AG09309 (cell line): ENCODE results near the gene STAT6.

ENCODE experiments used
- DNase-seq: peaks from one replicate; pipeline ENCODE4 v3.0.0-alpha.2; 2010; ENCODE audit warnings: low read depth
- H3K4me3 ChIP-seq: 2 replicates; pipeline ENCODE4 v1.5.1; 2011; ENCODE audit warnings: mild to moderate bottlenecking, low read depth, low read length, moderate library complexity; ENCODE audit not compliant: control insufficient read depth
- TF ChIP-seq, protein P1 (sequence below): IDR thresholded peaks from 2 replicates; pipeline ENCODE4 v1.5.1; 2011; ENCODE audit warnings: mild to moderate bottlenecking, low read depth, low read length, inconsistent platforms; ENCODE audit not compliant: insufficient read depth, control insufficient read depth; ENCODE audit errors: missing control alignments

STAT6 gene

DNA sequence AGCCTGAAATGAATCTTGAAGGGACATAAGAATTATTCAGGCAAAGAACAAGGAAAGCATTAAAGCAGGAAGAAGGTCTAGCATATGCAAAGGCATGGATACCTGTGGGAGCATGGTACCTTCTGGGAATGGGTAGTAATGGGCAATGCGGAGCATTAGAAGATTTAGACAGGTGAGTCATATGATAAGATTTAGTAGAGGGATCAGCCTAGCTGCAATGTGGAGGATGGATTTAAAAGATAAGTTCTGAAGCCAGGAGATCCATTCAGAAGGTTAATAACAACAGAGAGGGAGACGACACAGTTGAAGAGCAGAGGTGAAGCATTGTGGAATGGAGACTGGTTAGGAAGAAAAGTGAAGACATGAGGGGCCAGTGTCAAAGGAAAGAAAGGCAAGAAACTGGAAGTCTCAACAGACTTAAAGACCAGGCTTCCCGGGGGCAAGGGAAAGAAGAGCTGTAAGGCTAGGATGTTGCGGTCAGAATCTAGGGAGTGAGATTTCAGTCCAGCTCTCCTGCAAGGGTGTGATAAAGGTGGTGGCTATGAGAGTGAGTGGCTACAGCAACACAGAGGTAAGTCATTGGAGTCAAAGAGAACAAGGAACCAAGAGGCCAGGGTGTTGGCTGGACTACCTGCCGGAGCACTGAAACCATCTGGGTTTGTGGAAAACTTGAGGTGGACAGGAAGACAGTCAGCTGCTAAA, 5.6 kb upstream of the STAT6 start:
- DNase-seq: no peak
- TF ChIP-seq, protein P1, sequence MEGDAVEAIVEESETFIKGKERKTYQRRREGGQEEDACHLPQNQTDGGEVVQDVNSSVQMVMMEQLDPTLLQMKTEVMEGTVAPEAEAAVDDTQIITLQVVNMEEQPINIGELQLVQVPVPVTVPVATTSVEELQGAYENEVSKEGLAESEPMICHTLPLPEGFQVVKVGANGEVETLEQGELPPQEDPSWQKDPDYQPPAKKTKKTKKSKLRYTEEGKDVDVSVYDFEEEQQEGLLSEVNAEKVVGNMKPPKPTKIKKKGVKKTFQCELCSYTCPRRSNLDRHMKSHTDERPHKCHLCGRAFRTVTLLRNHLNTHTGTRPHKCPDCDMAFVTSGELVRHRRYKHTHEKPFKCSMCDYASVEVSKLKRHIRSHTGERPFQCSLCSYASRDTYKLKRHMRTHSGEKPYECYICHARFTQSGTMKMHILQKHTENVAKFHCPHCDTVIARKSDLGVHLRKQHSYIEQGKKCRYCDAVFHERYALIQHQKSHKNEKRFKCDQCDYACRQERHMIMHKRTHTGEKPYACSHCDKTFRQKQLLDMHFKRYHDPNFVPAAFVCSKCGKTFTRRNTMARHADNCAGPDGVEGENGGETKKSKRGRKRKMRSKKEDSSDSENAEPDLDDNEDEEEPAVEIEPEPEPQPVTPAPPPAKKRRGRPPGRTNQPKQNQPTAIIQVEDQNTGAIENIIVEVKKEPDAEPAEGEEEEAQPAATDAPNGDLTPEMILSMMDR: no peak
- H3K4me3 ChIP-seq: no peak overlapping the region

DNA sequence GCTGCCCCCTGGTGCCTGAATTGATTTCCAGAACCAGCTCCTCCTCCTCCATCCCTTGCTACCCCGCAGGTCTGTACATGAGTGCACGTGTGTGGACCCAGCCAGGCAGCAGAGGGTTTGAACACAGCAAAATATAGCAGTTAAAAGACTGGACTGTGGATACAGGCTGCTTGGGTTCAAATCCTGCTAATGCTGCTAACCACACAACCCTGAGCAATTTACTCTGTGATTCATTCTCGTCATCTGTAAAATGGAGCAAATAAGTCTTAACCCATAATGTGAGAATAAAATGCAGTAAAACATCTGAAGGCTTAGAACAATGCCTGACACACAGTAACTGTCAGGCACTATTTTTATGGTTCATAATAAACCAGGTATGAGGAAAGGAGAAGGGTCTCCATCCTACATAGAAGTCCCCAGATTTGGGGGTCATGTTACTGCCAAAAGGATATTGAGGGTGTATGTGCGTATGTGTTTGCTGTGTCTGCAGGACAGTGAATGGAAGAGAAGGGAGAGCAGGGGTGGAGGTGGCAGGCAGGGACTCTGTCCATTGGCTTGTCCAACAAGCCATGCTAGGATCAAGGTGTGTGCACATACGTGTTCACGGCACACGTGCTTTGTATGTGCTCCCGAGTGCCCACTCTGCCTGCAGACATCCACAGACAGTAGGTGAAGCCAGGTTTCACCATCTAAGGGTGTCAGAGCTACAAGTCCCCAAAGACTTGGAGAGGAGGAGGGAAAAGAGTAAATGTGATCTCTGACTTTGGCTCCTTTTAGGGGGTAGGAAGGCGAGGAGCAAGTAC, 1.5 kb upstream of the STAT6 start:
- H3K4me3 ChIP-seq: peak overlapping the region; percentile 86
- DNase-seq: no peak
- TF ChIP-seq, protein P1: peak; percentile 85

DNA sequence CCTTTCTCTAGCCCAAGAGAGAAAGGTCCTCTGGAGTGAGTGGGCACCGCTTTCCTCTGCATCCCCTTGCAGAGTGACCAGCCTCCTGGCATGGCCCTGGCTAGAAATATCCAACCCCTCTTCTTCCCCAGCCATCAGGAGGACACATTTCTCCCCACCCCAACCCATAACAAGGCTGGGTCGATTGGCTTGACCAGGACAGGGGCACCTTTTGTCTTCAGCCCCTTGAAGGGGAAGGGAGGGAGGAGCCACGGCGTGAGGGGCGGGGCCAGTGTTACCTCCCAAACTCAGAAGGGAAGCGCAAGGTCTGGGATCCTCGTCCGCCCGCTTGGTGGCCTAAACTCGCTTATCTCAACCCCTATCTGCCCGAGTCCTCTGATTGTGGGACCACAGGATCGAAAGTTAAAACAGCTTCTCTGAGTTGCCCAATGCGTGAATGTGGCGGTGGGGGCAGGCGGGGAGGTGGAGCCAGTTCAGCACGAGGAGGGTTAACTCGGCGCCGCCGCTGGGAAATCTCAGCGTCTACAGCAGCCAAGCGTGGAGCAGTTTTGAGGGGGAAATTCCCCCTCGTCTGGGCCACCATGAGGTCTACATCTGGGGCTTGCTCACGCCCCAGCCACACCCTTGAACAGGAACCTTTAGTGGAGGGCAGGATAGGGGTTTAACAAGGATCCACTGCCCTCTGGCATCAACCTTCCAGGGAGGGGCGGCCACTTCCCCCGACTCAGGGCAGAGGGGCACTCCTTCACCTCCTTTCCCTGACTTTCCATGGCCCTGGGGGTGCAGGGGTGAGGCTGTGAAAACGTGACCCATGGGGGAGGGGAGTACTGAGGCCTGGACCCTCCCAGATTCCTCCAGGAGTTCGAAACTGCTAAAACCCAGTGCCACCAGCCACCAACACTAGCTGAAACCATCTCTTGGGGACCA, 795 bp downstream of the STAT6 start:
- DNase-seq: no peak
- TF ChIP-seq, protein P1: no peak
- H3K4me3 ChIP-seq: peak overlapping the region; percentile 86

DNA sequence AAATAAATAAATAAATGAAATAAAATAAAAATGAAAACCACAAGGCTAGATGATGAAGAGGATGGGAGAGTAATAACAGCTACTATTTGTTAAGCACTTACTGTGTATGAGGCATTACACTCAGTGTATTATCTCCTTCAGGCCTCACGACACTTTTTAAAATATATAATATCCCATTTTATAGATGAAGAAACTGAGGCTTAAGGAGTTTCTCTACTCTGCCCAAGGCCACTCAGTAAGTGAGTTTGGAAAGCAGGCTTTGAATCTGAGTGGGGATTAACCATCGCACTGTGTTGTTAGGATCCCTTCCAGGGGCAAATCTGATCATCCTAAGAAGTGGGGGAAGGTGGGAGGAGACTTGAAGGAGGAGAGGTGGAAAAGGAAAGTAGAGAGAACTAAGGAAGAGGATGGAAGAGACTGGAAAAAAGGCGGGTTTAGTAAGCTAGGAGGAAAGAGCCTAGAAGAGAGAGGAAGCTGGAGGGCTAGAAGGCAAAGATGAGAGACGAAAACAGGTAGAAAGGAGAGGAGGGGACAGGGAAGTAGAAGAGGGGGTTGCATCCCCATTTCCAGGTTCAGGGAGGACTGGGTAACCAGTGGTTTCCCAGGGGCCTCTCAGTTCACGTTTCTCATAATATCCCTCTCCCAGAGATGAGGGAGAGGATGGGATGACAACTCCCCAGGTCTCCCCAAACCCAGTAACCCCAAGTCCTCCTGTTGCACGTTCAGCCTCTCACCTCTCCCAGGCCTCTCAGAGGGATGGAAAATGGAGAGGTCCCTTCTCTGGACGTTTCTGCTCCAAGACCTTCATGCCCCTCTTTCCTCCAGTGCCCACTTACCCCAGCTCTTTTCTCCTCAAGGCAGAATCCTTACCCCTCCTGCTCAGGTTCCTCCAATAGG, 1.7 kb downstream of the STAT6 start:
- DNase-seq: no peak
- H3K4me3 ChIP-seq: peak overlapping the region; percentile 86
- TF ChIP-seq, protein P1: no peak

DNA sequence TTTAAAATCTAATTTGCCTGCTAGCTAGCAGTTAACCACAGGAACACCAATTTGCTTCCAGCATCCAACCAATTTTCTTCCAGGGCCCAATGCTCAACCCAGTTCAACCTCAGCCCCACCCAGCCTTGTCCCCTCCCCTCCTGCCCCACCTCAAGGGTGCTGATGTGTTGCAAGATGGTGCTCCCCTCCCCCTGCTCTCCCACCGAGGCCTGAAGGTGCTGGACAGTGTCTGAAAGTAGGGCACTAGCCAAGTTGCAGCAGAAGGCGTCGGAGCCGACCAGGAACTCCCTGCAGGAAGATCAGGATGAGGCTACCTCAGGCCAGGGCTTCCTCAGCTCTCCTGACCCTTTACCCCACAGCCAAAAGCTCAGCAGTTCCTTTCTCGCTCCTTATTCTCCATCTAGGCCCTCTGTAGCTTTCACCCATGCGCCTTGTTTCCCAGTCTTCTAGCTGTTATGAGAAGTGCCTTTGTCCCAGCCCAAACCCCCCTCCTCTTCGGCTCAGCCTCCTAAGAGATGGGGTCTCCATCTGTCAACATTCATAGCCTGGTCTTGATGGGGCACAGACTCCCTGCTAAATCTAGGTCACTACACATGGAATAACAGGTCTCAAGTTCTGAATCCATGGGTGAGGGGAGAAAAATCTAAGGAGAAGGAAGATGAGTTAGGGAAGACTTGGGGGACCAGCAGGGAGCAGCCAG, 3.6 kb downstream of the STAT6 start:
- no peak overlapping the region for H3K4me3 ChIP-seq
- TF ChIP-seq, protein P1: no peak
- DNase-seq: no peak
